ENCODE data around the gene NPFFR1. TPM values are rescaled to one million over a fixed set of nuclear protein-coding genes. Genes with fewer than 3 reads are reported as not detected.

The NPFFR1 gene
- total RNA-seq, 1 donor from 2014 or later: not detected

- Mint-ChIP-seq H3K4me1 (ENCODE audit: low read depth) (peaks cover 21% of the 10 kb centered on the region), H3K4me3 (ENCODE audit: unreplicated experiment) (no peak overlapping the region), H3K27ac (ENCODE audit: unreplicated experiment) (no peak overlapping the region), H3K27me3 (ENCODE audit: low read depth) (no peaks in the 10 kb centered on the region), H3K36me3 (ENCODE audit: low read depth) (peaks cover 38% of the 10 kb centered on the region), H3K9me3 (ENCODE audit: low read depth) (no peaks in the 10 kb centered on the region)
- no peak for TF ChIP-seq CTCF (IDR thresholded peaks at IDR 0.05)
- no peak for DNase-seq (ENCODE audit: low spot score)
Measured at GRCh38 chr10:70198696-70199466, 84.9 kb downstream of the NPFFR1 start.

Other genes starting within 250 kb of the NPFFR1 start
- gene MACROH2A2, start 231.2 kb downstream of the NPFFR1 start, total RNA-seq: 22.9 to 25.9 TPM (median 25.9 TPM) in 3 replicates
- 10.0 to 10.8 TPM (median 10.3 TPM) in 3 replicates for gene AIFM2, start 151.2 kb downstream of the NPFFR1 start, total RNA-seq
- gene TYSND1, start 137.3 kb downstream of the NPFFR1 start, total RNA-seq: 9.4 to 11.9 TPM (median 9.4 TPM) in 3 replicates
- gene SAR1A, start 113.5 kb downstream of the NPFFR1 start, total RNA-seq: 203 to 233 TPM (median 212 TPM) in 3 replicates
- 67.4 to 74.9 TPM (median 69.0 TPM) in 3 replicates for gene PPA1, start 50.6 kb downstream of the NPFFR1 start, total RNA-seq
- 8.8 to 10.8 TPM (median 9.5 TPM) in 3 replicates for gene LRRC20, start 98.6 kb upstream of the NPFFR1 start, total RNA-seq
- gene EIF4EBP2, start 120.1 kb upstream of the NPFFR1 start, total RNA-seq: 39.6 to 52.9 TPM (median 41.0 TPM) in 3 replicates
- gene NODAL, start 157.7 kb upstream of the NPFFR1 start, total RNA-seq: 0.49 TPM in 1 of 3 replicates, not detected in the others
- 2.4 to 4.1 TPM (median 4.0 TPM) in 3 replicates for gene PALD1, start 194.8 kb upstream of the NPFFR1 start, total RNA-seq